Sigmoid colon (tissue), 4 donors: Measurements from ENCODE around the gene FMNL3.

ENCODE experiments used
- CTCF ChIP-seq, 4 experiments: fragments of 450-650 bp in 3 of 4; fragments of 200-600 bp in 1 of 4; IDR thresholded peaks; one replicate each; pipeline ENCODE4 v1.5.1; 2016 to 2019; ENCODE audit warnings: antibody characterized with exemption in 4 of 4, mild to moderate bottlenecking in 3 of 4, moderate library complexity in 2 of 4
- EP300 ChIP-seq, 4 donors: sonication (generic); formaldehyde crosslinking; IDR thresholded peaks; one replicate each; pipeline ENCODE4 v1.6.1; 2017; ENCODE audit warnings: antibody characterized with exemption in 4 of 4

- no peak for TF ChIP-seq EP300 (IDR thresholded peaks at IDR 0.05)
- no peak for TF ChIP-seq CTCF (IDR thresholded peaks at IDR 0.05)
These were observed 70.6 kb downstream of the FMNL3 start for GRCh38 chr12:49636574-49636973.
